ENCODE data around the gene CCDC87.

CCDC87 gene

DNA sequence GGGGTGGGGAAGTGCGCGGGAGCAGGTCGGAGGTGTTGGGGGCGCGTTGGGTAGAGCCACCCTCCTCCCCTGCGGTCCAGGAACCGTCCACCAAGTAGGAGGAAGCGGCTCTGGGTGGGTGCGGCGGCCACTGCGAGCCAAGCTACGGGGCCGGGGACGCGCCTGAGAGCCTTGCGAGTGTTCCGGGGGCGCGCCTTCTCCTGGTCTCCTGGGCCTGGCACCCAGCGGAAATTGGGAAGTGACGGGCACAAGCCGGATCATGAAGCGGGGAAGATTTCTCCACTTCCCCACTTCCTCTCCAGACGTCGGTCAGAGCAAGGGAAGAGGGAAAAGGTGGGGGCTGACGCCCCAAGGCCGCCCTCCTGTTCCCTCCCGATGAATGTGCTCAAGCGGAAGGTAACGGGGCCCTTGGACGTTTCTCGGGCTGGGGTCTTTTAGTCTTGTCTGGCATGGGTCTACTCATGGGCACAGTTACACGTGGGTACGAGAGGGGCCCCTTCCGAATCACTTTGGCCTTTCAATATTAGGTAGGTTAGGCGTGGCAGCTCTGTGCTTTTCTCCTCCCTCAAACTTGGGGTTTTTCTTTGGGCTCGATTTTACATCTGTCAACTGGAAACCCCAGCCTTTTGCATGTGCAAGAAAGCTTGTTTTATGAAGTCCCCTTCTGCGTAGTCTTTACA is 24.4 kb upstream of the CCDC87 start:
- no CpG with 5 or more reads among the region's 38 CpGs for WGBS (ENCODE audit: extremely low coverage, insufficient coverage, low lambda C conversion rate)
- peak overlapping the region; percentile 56 for H3K4me2 ChIP-seq (ENCODE audit: low read length)

DNA sequence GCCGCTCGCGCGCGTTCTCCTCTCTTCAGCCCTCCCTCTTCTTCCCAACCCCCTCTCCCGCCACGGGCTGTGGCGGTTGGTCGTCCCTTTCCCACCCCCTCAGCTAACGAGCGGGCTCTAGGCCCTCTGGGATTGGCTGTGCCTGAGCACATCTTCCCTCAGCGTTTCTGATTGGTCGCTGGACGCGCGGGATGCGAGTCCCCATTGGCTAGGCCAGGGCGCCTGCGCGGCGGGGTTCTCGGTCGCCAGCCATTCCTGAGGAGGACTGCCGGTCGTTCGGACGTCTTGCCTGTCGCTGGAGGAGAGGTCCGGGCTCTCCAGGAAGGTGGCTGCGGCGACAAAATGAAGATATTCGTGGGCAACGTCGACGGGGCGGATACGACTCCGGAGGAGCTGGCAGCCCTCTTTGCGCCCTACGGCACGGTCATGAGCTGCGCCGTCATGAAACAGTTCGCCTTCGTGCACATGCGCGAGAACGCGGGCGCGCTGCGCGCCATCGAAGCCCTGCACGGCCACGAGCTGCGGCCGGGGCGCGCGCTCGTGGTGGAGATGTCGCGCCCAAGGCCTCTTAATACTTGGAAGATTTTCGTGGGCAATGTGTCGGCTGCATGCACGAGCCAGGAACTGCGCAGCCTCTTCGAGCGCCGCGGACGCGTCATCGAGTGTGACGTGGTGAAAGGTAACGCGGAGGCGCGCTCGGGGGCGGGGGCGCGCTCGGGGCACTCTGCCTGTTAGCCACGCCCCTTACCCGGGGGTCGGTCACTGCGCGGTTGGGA is 23.7 kb upstream of the CCDC87 start, which contains the start of gene RBM14:
RBM14 (plus strand) TSS at position 252 of the 776 bp plus-strand sequence; CDS start at position 343, 91 bp downstream.
- Histone ChIP-seq H2BK15ac (replicated peaks; ENCODE audit: low read depth) (no peak within 1 kb of the TSS), H2AK5ac (ENCODE audit: low read length) (peak within 1 kb of the TSS; percentile 83)
- WGBS (ENCODE audit: extremely low coverage, insufficient coverage, low lambda C conversion rate), result no CpG with 5 or more reads among the region's 90 CpGs

More for the DNA sequence above, 24.4 kb upstream of the CCDC87 start:
- Histone ChIP-seq H3K18ac (ENCODE audit: low read length) (no peak overlapping the region), H2BK120ac (ENCODE audit: low read depth, low read length) (no peak overlapping the region), H2BK15ac (replicated peaks; ENCODE audit: low read depth) (no peak overlapping the region), H3K79me2 (ENCODE audit: control insufficient read depth, insufficient read depth, low read length) (peaks cover 54% of the 10 kb centered on the region), H3K4me3 (ENCODE audit: low read length) (peak overlapping the region; percentile 99), H3K9ac (ENCODE audit: low read length) (peak overlapping the region; percentile 99), H3K79me1 (ENCODE audit: low read length) (no peaks in the 10 kb centered on the region), H2BK5ac (ENCODE audit: low read length) (no peak overlapping the region), H4K5ac (ENCODE audit: low read length) (no peak overlapping the region), H2AK5ac (ENCODE audit: low read length) (no peak overlapping the region), H3K36me3 (ENCODE audit: control insufficient read depth, insufficient read depth, low read length) (no peaks in the 10 kb centered on the region), H3K27ac (ENCODE audit: low read depth, low read length) (no peak overlapping the region), H3K56ac (ENCODE audit: low read length) (peak overlapping the region; percentile 100), H3K23ac (ENCODE audit: low read length) (peak overlapping the region; percentile 52), H3K27me3 (ENCODE audit: insufficient read depth, low read length, poor library complexity) (no peaks in the 10 kb centered on the region), H3K4ac (ENCODE audit: low read depth, low read length) (no peak overlapping the region), H3K4me1 (ENCODE audit: control insufficient read depth, low read depth, low read length) (peaks cover 4% of the 10 kb centered on the region), H4K8ac (ENCODE audit: low read depth, low read length) (no peak overlapping the region)
- no peak for DNase-seq

DNA sequence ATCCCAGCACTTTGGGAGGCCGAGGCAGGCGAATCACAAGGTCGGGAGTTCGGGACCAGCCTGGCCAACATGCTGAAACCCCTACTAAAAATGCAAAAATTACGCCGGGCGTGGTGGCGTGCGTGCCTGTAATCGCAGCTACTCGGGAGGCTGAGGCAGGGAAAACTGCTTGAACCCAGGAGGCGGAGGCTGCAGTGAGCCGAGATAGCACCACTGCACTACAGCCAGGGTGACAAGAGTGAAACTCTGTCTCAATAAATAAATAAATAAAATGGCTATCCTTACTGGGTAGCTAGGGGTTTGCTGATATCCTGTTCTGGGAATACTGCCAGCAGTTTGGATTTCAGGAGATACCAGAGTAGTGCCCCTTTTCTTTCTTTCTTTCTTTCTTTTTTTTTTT is 21.2 kb upstream of the CCDC87 start:
- Histone ChIP-seq H3K4me2 (ENCODE audit: low read length) (no peak overlapping the region), H4K8ac (ENCODE audit: low read depth, low read length) (no peak overlapping the region), H3K79me2 (ENCODE audit: control insufficient read depth, insufficient read depth, low read length) (peaks cover 26% of the 10 kb centered on the region), H3K4me3 (ENCODE audit: low read length) (no peak overlapping the region), H3K4ac (ENCODE audit: low read depth, low read length) (no peak overlapping the region), H3K79me1 (ENCODE audit: low read length) (no peaks in the 10 kb centered on the region), H3K23ac (ENCODE audit: low read length) (no peak overlapping the region), H3K36me3 (ENCODE audit: control insufficient read depth, insufficient read depth, low read length) (no peaks in the 10 kb centered on the region), H3K18ac (ENCODE audit: low read length) (no peak overlapping the region), H3K27me3 (ENCODE audit: insufficient read depth, low read length, poor library complexity) (no peaks in the 10 kb centered on the region), H2BK5ac (ENCODE audit: low read length) (no peak overlapping the region), H2BK120ac (ENCODE audit: low read depth, low read length) (no peak overlapping the region), H3K56ac (ENCODE audit: low read length) (no peak overlapping the region), H4K5ac (ENCODE audit: low read length) (no peak overlapping the region), H3K27ac (ENCODE audit: low read depth, low read length) (no peak overlapping the region), H2BK15ac (replicated peaks; ENCODE audit: low read depth) (no peak overlapping the region), H2AK5ac (ENCODE audit: low read length) (no peak overlapping the region), H3K9ac (ENCODE audit: low read length) (no peak overlapping the region), H3K4me1 (ENCODE audit: control insufficient read depth, low read depth, low read length) (peaks cover 4% of the 10 kb centered on the region)
- no peak for DNase-seq
- WGBS (ENCODE audit: extremely low coverage, insufficient coverage, low lambda C conversion rate), result no CpG with 5 or more reads among the region's 13 CpGs

More for the DNA sequence above, 23.7 kb upstream of the CCDC87 start, which contains the start of gene RBM14:
- H3K79me2 ChIP-seq (ENCODE audit: control insufficient read depth, insufficient read depth, low read length), result peaks cover 46% of the 10 kb centered on the region
- DNase-seq, result peak; percentile 100
- peaks cover 4% of the 10 kb centered on the region for H3K4me1 ChIP-seq (ENCODE audit: control insufficient read depth, low read depth, low read length)
- H3K23ac ChIP-seq (ENCODE audit: low read length), result peak within 1 kb of the TSS; percentile 52
- H3K27me3 ChIP-seq (ENCODE audit: insufficient read depth, low read length, poor library complexity), result no peaks in the 10 kb centered on the region
- peak within 1 kb of the TSS; percentile 88 for H3K27ac ChIP-seq (ENCODE audit: low read depth, low read length)
- peak within 1 kb of the TSS; percentile 97 for H2BK5ac ChIP-seq (ENCODE audit: low read length)
- H3K79me1 ChIP-seq (ENCODE audit: low read length), result no peaks in the 10 kb centered on the region
- H3K56ac ChIP-seq (ENCODE audit: low read length), result peak within 1 kb of the TSS; percentile 100
- peak within 1 kb of the TSS; percentile 56 for H3K4me2 ChIP-seq (ENCODE audit: low read length)
- no peak within 1 kb of the TSS for H4K5ac ChIP-seq (ENCODE audit: low read length)
- H3K4me3 ChIP-seq (ENCODE audit: low read length), result peak within 1 kb of the TSS; percentile 99
- H3K4ac ChIP-seq (ENCODE audit: low read depth, low read length), result peak within 1 kb of the TSS; percentile 74
- peak within 1 kb of the TSS; percentile 99 for H3K9ac ChIP-seq (ENCODE audit: low read length)
- H3K36me3 ChIP-seq (ENCODE audit: control insufficient read depth, insufficient read depth, low read length), result no peaks in the 10 kb centered on the region
- H3K18ac ChIP-seq (ENCODE audit: low read length), result peak within 1 kb of the TSS; percentile 94
- no peak within 1 kb of the TSS for H4K8ac ChIP-seq (ENCODE audit: low read depth, low read length)
- H2BK120ac ChIP-seq (ENCODE audit: low read depth, low read length), result no peak within 1 kb of the TSS

DNA sequence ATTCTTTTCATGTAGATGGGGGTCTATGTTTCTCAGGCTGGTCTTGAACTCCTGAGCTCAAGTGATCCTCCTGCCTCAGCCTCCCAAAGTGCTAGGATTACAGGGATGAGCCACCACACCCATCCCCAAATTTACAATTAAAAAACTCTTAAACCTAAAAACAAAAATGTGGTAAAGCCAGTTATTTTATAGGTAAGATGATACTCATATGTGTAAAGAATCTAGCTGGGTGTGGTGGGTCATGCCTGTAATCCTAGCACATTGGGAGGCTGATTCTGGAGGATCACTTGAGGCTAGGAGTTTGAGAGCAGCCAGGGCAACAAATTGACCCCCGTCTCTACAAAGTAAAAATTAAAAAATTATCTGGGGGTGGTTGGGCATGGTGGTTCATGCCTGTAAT is 19.6 kb upstream of the CCDC87 start:
- no peak for DNase-seq
- no peak overlapping the region for H2BK15ac ChIP-seq (replicated peaks; ENCODE audit: low read depth)
- no CpG with 5 or more reads among the region's 1 CpG for WGBS (ENCODE audit: extremely low coverage, insufficient coverage, low lambda C conversion rate)
- H3K79me2 ChIP-seq (ENCODE audit: control insufficient read depth, insufficient read depth, low read length), result peaks cover 10% of the 10 kb centered on the region
- H3K9ac ChIP-seq (ENCODE audit: low read length), result no peak overlapping the region
- H4K8ac ChIP-seq (ENCODE audit: low read depth, low read length), result no peak overlapping the region
- no peak overlapping the region for H2BK120ac ChIP-seq (ENCODE audit: low read depth, low read length)
- H2AK5ac ChIP-seq (ENCODE audit: low read length), result no peak overlapping the region
- H2BK5ac ChIP-seq (ENCODE audit: low read length), result no peak overlapping the region
- H3K36me3 ChIP-seq (ENCODE audit: control insufficient read depth, insufficient read depth, low read length), result no peaks in the 10 kb centered on the region
- no peak overlapping the region for H3K18ac ChIP-seq (ENCODE audit: low read length)
- no peak overlapping the region for H3K4ac ChIP-seq (ENCODE audit: low read depth, low read length)
- no peaks in the 10 kb centered on the region for H3K79me1 ChIP-seq (ENCODE audit: low read length)
- no peak overlapping the region for H3K27ac ChIP-seq (ENCODE audit: low read depth, low read length)
- no peak overlapping the region for H3K4me3 ChIP-seq (ENCODE audit: low read length)
- no peaks in the 10 kb centered on the region for H3K4me1 ChIP-seq (ENCODE audit: control insufficient read depth, low read depth, low read length)
- H3K27me3 ChIP-seq (ENCODE audit: insufficient read depth, low read length, poor library complexity), result no peaks in the 10 kb centered on the region
- no peak overlapping the region for H3K56ac ChIP-seq (ENCODE audit: low read length)
- no peak overlapping the region for H3K4me2 ChIP-seq (ENCODE audit: low read length)
- no peak overlapping the region for H3K23ac ChIP-seq (ENCODE audit: low read length)
- H4K5ac ChIP-seq (ENCODE audit: low read length), result no peak overlapping the region

DNA sequence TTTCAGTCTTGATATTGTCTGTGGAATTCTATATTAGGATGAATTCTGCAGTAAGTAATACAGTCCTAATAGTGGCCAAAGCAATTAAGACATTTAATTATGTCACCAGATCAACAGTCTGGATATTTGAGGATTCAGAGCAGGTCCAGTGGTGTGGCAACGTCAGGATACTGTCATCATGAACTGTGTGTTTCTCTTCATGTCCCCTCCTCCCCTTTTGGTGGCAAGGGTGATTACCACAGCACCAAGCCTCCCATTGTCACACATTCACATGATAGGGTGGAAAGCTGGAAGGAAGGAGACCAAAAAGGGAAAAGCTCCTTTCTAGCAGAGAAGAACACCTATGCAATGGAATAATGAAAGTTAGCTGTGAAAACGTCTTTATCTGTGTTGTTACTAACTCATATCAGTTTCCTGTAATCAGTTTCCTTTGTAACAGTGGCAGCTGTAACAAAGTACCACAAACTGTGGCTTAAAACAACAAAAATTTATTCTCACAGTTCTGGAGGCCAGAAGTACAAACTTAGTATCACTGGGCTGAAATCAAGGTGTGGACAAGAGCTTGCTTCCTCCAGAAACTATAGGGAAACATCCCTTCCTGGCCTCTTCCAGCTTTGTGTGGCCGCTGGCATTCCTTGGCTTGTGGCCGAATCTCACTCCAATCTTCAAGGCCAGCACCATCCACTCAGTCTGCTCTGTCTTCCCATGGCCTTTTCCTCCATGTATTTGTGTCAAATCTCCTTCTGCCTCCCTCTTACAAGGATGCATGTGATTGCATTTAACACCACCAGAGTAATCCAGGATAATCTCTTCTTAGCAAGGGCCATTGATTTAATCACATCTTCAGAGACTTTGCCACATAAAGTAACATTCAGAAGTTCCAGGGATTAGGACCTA is 17.1 kb upstream of the CCDC87 start:
- Histone ChIP-seq H2BK120ac (ENCODE audit: low read depth, low read length) (no peak overlapping the region), H3K4me1 (ENCODE audit: control insufficient read depth, low read depth, low read length) (no peaks in the 10 kb centered on the region), H2BK5ac (ENCODE audit: low read length) (no peak overlapping the region), H3K4me2 (ENCODE audit: low read length) (no peak overlapping the region), H2AK5ac (ENCODE audit: low read length) (no peak overlapping the region), H3K4me3 (ENCODE audit: low read length) (no peak overlapping the region), H4K5ac (ENCODE audit: low read length) (no peak overlapping the region), H3K18ac (ENCODE audit: low read length) (no peak overlapping the region), H3K27me3 (ENCODE audit: insufficient read depth, low read length, poor library complexity) (no peaks in the 10 kb centered on the region), H3K79me2 (ENCODE audit: control insufficient read depth, insufficient read depth, low read length) (no peaks in the 10 kb centered on the region), H3K23ac (ENCODE audit: low read length) (no peak overlapping the region), H3K4ac (ENCODE audit: low read depth, low read length) (no peak overlapping the region), H3K36me3 (ENCODE audit: control insufficient read depth, insufficient read depth, low read length) (no peaks in the 10 kb centered on the region), H3K9ac (ENCODE audit: low read length) (no peak overlapping the region), H3K27ac (ENCODE audit: low read depth, low read length) (no peak overlapping the region), H4K8ac (ENCODE audit: low read depth, low read length) (no peak overlapping the region), H3K56ac (ENCODE audit: low read length) (no peak overlapping the region), H2BK15ac (replicated peaks; ENCODE audit: low read depth) (no peak overlapping the region), H3K79me1 (ENCODE audit: low read length) (no peaks in the 10 kb centered on the region)
- WGBS (ENCODE audit: extremely low coverage, insufficient coverage, low lambda C conversion rate), result no CpG with 5 or more reads among the region's 4 CpGs
- DNase-seq, result no peak
